HEK293 (cell line): ENCODE results near the gene MTMR12.

Source experiments
- CTCF ChIA-PET: fragments of 350-600 bp; formaldehyde crosslinking; extraction: SDS; loops from one replicate; lab custom pipeline; 2021; ENCODE audit warnings: antibody characterized with exemption; lab: Yijun Ruan, JAX
- POLR2A ChIA-PET: fragments of 300-600 bp; formaldehyde crosslinking; extraction: SDS; loops from one replicate; lab custom pipeline; 2020; ENCODE audit warnings: antibody characterized with exemption, inconsistent platforms; lab: Yijun Ruan, JAX
- H3K27ac ChIP-seq: fragments of 200-500 bp; sonication (Bioruptor generic); 2 replicates; pipeline ENCODE4 v1.5.1; 2014; ENCODE audit warnings: low read depth, low read length, control low read depth, inconsistent platforms; ENCODE audit errors: extremely low read depth
- H3K36me3 ChIP-seq, 2 experiments: fragments of 200-500 bp in 1 of 2; sonication (Bioruptor generic) in 1 of 2; 1 replicate in 1 of 2; 2 replicates in 1 of 2; pipeline ENCODE4 v1.5.1; 2014 to 2017; ENCODE audit warnings: inconsistent platforms in 2 of 2, low read length in 2 of 2; ENCODE audit not compliant: control insufficient read depth in 2 of 2, insufficient read depth in 1 of 2
- H3K4me1 ChIP-seq: fragments of 200-500 bp; sonication (Bioruptor generic); 2 replicates; pipeline ENCODE4 v1.5.1; 2014; ENCODE audit warnings: mild to moderate bottlenecking, low read length, inconsistent platforms; ENCODE audit not compliant: control insufficient read depth, insufficient read depth
- H3K4me3 ChIP-seq: 2 replicates; pipeline ENCODE4 v1.5.1; 2011; ENCODE audit warnings: low read depth, mild to moderate bottlenecking, control low read depth, low read length, moderate library complexity
- H3K9me3 ChIP-seq: fragments of 200-500 bp; sonication (Bioruptor generic); 2 replicates; pipeline ENCODE4 v1.5.1; 2014; ENCODE audit warnings: low read depth, low read length, inconsistent platforms; ENCODE audit not compliant: control insufficient read depth, insufficient read depth
- HOXC10 ChIP-seq: sonication (generic); formaldehyde crosslinking; IDR thresholded peaks from 2 replicates; pipeline ENCODE4 v1.8.1; 2023; ENCODE audit warnings: mild to moderate bottlenecking, missing genetic modification reagents
- SCRT1 ChIP-seq: fragments of 450-650 bp; formaldehyde crosslinking; IDR thresholded peaks from 2 replicates; pipeline ENCODE4 v1.5.1; 2016; ENCODE audit warnings: missing biosample characterization, missing genetic modification characterization, borderline replicate concordance
- ZBTB17 ChIP-seq: fragments of 450-650 bp; formaldehyde crosslinking; IDR thresholded peaks from 2 replicates; pipeline ENCODE4 v1.5.1; 2016; ENCODE audit warnings: missing biosample characterization, missing genetic modification characterization
- ZNF140 ChIP-seq: fragments of 450-650 bp; formaldehyde crosslinking; IDR thresholded peaks from 2 replicates; pipeline ENCODE4 v1.5.1; 2016; ENCODE audit warnings: missing biosample characterization, missing genetic modification characterization
- ZNF169 ChIP-seq: fragments of 450-650 bp; formaldehyde crosslinking; IDR thresholded peaks from 2 replicates; pipeline ENCODE4 v1.5.1; 2016; ENCODE audit warnings: missing biosample characterization, missing genetic modification characterization
- ZNF184 ChIP-seq: fragments of 450-650 bp; IDR thresholded peaks from 2 replicates; pipeline ENCODE4 v1.5.1; 2018; ENCODE audit warnings: missing biosample characterization, mild to moderate bottlenecking, missing genetic modification characterization
- ZNF214 ChIP-seq: fragments of 450-650 bp; formaldehyde crosslinking; IDR thresholded peaks from 2 replicates; pipeline ENCODE4 v1.5.1; 2017; ENCODE audit warnings: missing biosample characterization, mild to moderate bottlenecking, missing genetic modification characterization, borderline replicate concordance
- ZNF266 ChIP-seq: fragments of 450-650 bp; formaldehyde crosslinking; IDR thresholded peaks from 2 replicates; pipeline ENCODE4 v1.5.1; 2016; ENCODE audit warnings: missing biosample characterization, missing genetic modification characterization, low read depth
- ZNF311 ChIP-seq: fragments of 450-650 bp; formaldehyde crosslinking; IDR thresholded peaks from 2 replicates; pipeline ENCODE4 v1.5.1; 2017; ENCODE audit warnings: missing biosample characterization, missing genetic modification characterization, borderline replicate concordance
- ZNF324 ChIP-seq: fragments of 450-650 bp; formaldehyde crosslinking; IDR thresholded peaks from 2 replicates; pipeline ENCODE4 v1.5.1; 2016; ENCODE audit warnings: missing biosample characterization, missing genetic modification characterization
- ZNF362 ChIP-seq: fragments of 450-650 bp; formaldehyde crosslinking; IDR thresholded peaks from 2 replicates; pipeline ENCODE4 v1.5.1; 2016; ENCODE audit warnings: missing biosample characterization, missing genetic modification characterization
- ZNF501 ChIP-seq: fragments of 450-650 bp; formaldehyde crosslinking; IDR thresholded peaks from 2 replicates; pipeline ENCODE4 v1.5.1; 2016; ENCODE audit warnings: missing biosample characterization, missing genetic modification characterization
- ZNF529 ChIP-seq: fragments of 450-650 bp; formaldehyde crosslinking; IDR thresholded peaks from 2 replicates; pipeline ENCODE4 v1.5.1; 2017; ENCODE audit warnings: missing genetic modification characterization, missing biosample characterization; ENCODE audit not compliant: insufficient replicate concordance
- ZNF677 ChIP-seq: fragments of 450-650 bp; IDR thresholded peaks from 2 replicates; pipeline ENCODE4 v1.5.0; 2018; ENCODE audit warnings: missing biosample characterization, mild to moderate bottlenecking, missing genetic modification characterization, moderate library complexity
- ZNF777 ChIP-seq: fragments of 450-650 bp; formaldehyde crosslinking; IDR thresholded peaks from 2 replicates; pipeline ENCODE4 v1.5.1; 2017; ENCODE audit warnings: missing biosample characterization, missing genetic modification characterization, borderline replicate concordance
- ZNF830 ChIP-seq: fragments of 450-650 bp; IDR thresholded peaks from 2 replicates; pipeline ENCODE4 v1.5.0; 2018; ENCODE audit warnings: missing biosample characterization, missing genetic modification characterization, low read depth, mild to moderate bottlenecking, moderate library complexity
- ZNF837 ChIP-seq: fragments of 450-650 bp; formaldehyde crosslinking; IDR thresholded peaks from 2 replicates; pipeline ENCODE4 v1.5.1; 2016; ENCODE audit warnings: missing biosample characterization, missing genetic modification characterization
- ZXDB ChIP-seq: fragments of 450-650 bp; formaldehyde crosslinking; IDR thresholded peaks from 2 replicates; pipeline ENCODE4 v1.5.1; 2016; ENCODE audit warnings: missing biosample characterization, missing genetic modification characterization
- TF ChIP-seq, protein P1 (sequence below): fragments of 450-650 bp; formaldehyde crosslinking; IDR thresholded peaks from 2 replicates; pipeline ENCODE4 v1.5.1; 2016; ENCODE audit warnings: missing biosample characterization, missing genetic modification characterization, borderline replicate concordance
- TF ChIP-seq, protein P2 (sequence below): fragments of 450-650 bp; formaldehyde crosslinking; IDR thresholded peaks from 2 replicates; pipeline ENCODE4 v1.5.1; 2016; ENCODE audit warnings: missing biosample characterization, missing genetic modification characterization

MTMR12 gene

GRCh38 chr5:32283061-32283460 is 29.7 kb downstream of the MTMR12 start:
- TF ChIP-seq ZNF214 (tag by site-specific recombination) (no peak), HOXC10 (CRISPR knock-in tag) (no peak), ZNF529 (tag by site-specific recombination) (no peak), ZNF140 (tag by site-specific recombination) (no peak), ZNF677 (no peak), ZNF169 (tag by site-specific recombination) (no peak), ZNF266 (no peak), ZNF362 (tag by site-specific recombination) (no peak), ZNF184 (tag by site-specific recombination) (no peak), ZXDB (tag by site-specific recombination) (no peak), ZNF324 (tag by site-specific recombination) (no peak), ZNF830 (tag by site-specific recombination) (no peak), SCRT1 (tag by site-specific recombination) (no peak), ZNF311 (tag by site-specific recombination) (no peak)
- TF ChIP-seq, protein P1, sequence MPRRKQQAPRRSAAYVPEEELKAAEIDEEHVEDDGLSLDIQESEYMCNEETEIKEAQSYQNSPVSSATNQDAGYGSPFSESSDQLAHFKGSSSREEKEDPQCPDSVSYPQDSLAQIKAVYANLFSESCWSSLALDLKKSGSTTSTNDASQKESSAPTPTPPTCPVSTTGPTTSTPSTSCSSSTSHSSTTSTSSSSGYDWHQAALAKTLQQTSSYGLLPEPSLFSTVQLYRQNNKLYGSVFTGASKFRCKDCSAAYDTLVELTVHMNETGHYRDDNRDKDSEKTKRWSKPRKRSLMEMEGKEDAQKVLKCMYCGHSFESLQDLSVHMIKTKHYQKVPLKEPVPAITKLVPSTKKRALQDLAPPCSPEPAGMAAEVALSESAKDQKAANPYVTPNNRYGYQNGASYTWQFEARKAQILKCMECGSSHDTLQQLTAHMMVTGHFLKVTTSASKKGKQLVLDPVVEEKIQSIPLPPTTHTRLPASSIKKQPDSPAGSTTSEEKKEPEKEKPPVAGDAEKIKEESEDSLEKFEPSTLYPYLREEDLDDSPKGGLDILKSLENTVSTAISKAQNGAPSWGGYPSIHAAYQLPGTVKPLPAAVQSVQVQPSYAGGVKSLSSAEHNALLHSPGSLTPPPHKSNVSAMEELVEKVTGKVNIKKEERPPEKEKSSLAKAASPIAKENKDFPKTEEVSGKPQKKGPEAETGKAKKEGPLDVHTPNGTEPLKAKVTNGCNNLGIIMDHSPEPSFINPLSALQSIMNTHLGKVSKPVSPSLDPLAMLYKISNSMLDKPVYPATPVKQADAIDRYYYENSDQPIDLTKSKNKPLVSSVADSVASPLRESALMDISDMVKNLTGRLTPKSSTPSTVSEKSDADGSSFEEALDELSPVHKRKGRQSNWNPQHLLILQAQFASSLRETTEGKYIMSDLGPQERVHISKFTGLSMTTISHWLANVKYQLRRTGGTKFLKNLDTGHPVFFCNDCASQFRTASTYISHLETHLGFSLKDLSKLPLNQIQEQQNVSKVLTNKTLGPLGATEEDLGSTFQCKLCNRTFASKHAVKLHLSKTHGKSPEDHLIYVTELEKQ (tag by site-specific recombination): no peak
- H3K4me1 ChIP-seq: peaks cover 7% of the 10 kb centered on the region; the same call in 1 of the 2 replicates
- H3K9me3 ChIP-seq: no peaks in the 10 kb centered on the region
- CTCF ChIA-PET: interaction anchor here (0.6 to 1.2 kb wide), 3 partner anchors 50 to 1380 kb away, joined by 3 to 5 read pairs (median 3); no protein-coding TSS in a partner anchor
- H3K36me3 ChIP-seq: peaks cover 0 to 3% of the 10 kb centered on the region in 2 experiments; a peak in 1 of 3 replicates
- no peak overlapping the region for H3K27ac ChIP-seq
- POLR2A ChIA-PET: no interaction called here
- H3K4me3 ChIP-seq: no peak overlapping the region

GRCh38 chr5:32282633-32283032 is 30.1 kb downstream of the MTMR12 start:
- peaks cover 0 to 3% of the 10 kb centered on the region in 2 experiments; a peak in 1 of 3 replicates for H3K36me3 ChIP-seq
- TF ChIP-seq ZNF501 (tag by site-specific recombination) (0 out of 2 replicates have a peak, but pooled peaks have one; percentile 0), ZNF777 (tag by site-specific recombination) (no peak), ZNF837 (tag by site-specific recombination) (no peak), ZBTB17 (tag by site-specific recombination) (no peak)
- TF ChIP-seq, protein P2, sequence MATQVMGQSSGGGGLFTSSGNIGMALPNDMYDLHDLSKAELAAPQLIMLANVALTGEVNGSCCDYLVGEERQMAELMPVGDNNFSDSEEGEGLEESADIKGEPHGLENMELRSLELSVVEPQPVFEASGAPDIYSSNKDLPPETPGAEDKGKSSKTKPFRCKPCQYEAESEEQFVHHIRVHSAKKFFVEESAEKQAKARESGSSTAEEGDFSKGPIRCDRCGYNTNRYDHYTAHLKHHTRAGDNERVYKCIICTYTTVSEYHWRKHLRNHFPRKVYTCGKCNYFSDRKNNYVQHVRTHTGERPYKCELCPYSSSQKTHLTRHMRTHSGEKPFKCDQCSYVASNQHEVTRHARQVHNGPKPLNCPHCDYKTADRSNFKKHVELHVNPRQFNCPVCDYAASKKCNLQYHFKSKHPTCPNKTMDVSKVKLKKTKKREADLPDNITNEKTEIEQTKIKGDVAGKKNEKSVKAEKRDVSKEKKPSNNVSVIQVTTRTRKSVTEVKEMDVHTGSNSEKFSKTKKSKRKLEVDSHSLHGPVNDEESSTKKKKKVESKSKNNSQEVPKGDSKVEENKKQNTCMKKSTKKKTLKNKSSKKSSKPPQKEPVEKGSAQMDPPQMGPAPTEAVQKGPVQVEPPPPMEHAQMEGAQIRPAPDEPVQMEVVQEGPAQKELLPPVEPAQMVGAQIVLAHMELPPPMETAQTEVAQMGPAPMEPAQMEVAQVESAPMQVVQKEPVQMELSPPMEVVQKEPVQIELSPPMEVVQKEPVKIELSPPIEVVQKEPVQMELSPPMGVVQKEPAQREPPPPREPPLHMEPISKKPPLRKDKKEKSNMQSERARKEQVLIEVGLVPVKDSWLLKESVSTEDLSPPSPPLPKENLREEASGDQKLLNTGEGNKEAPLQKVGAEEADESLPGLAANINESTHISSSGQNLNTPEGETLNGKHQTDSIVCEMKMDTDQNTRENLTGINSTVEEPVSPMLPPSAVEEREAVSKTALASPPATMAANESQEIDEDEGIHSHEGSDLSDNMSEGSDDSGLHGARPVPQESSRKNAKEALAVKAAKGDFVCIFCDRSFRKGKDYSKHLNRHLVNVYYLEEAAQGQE (tag by site-specific recombination): 0 out of 2 replicates have a peak, but pooled peaks have one; percentile 3
- ChIA-PET CTCF (interaction anchor here (0.6 to 1.2 kb wide), 3 partner anchors 50 to 1381 kb away, joined by 3 to 5 read pairs (median 3); no protein-coding TSS in a partner anchor), POLR2A (no interaction called here)
- no peak overlapping the region for H3K27ac ChIP-seq
- H3K9me3 ChIP-seq: no peaks in the 10 kb centered on the region
- peaks cover 7% of the 10 kb centered on the region; the same call in 1 of the 2 replicates for H3K4me1 ChIP-seq
- no peak overlapping the region for H3K4me3 ChIP-seq
